Endometrium (tissue), 2 donors: ENCODE results near the gene KAZN.

Source experiments
- FAIRE-seq: peaks from 2 replicates; lab custom pipeline; 2012; peaks lifted over from hg19 to GRCh38; lab: Jason Lieb, UNC
- donor health status: control.
- donor health status: control.

The KAZN gene

GRCh38 chr1:14988636-14989035 lies 390.2 kb downstream of the KAZN start:
- FAIRE-seq: no peak

DNA sequence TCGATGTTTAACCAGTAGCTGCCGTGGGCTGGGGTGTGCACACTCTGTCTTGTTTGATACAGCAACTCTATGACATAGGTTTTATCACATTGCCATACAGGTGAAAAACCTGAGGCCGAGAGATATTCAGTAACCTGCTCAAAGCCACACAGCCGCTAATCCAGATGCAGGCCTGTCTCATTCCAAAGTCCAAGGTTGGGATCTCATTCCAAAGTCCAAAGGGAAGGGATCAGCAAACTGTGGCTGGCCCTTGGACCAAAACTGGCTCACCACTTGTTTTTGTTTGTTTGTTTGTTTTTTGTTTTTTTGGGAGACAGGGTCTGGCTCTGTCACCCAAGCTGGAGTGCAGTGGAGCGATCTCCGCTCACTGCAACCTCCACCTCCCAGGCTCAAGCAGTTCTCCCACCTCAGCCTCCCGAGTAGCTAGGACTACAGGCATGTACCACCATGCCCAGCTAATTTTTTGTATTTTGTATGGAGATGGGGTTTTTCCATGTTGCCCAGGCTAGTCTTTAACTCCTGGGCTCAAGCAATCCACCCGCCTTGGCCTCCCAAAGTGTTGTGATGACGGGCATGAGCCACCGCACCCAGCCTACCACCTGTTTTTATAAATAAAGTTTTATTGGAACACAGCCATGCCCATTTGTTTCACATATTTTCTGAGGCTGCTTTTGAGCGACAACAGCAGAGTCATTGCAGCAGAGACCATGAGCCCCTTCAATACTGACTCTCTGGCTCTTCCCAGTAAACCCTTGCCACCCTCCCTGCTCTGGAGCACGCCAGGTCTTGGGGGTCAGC lies 391.6 kb downstream of the KAZN start:
- FAIRE-seq: no peak

GRCh38 chr1:14993414-14993813 lies 394.9 kb downstream of the KAZN start:
- no peak for FAIRE-seq

DNA sequence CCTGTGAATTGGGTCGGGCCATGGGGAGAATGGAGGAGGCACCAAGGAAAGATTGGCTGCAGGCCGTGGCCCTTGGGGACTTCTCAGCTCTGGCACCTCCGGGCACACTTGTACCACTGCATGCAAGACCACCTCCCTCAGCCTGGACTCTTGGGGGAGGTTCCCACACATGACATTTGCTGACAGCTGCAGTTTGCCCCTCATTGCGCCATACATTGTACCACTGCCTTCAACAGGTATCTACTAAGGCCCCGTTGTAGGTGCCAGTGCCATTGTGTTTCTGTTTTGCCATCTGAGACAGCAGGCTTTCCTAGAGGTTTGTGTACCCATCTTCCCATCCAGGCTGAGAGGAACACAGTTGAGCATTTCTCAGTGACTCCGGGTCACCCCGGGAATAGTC lies 395.7 kb downstream of the KAZN start:
- FAIRE-seq: no peak

- FAIRE-seq: no peak
Observed at GRCh38 chr1:14994841-14995437, 396.5 kb downstream of the KAZN start.

GRCh38 chr1:14996133-14997050 lies 397.9 kb downstream of the KAZN start:
- no peak for FAIRE-seq

- FAIRE-seq: no peak
Observed at GRCh38 chr1:14997646-14998276, 399.3 kb downstream of the KAZN start.

DNA sequence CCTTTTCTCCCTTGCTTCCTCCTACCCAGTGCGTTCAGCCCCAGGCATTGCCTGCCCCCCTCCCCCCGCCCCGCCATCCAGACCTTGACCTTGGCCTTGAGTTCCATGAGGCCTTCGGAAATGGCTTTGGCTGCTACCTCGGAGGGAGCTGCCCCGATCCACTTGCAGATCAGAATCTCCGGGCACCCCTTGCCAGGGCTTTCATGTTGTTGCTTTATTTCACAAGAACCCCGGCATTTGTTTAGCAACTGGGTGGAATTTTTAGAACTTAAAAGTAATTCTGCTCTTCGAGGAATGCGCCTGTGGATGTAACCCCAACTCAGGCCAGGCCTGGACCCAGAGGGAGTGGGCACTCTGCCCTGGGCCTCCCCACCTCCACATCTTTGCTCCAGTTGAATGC lies 401.0 kb downstream of the KAZN start:
- no peak for FAIRE-seq

GRCh38 chr1:15000030-15000429 lies 401.5 kb downstream of the KAZN start:
- FAIRE-seq: no peak

- no peak for FAIRE-seq
Observed at GRCh38 chr1:15000671-15001070, 402.2 kb downstream of the KAZN start.

GRCh38 chr1:15001317-15001915 lies 402.9 kb downstream of the KAZN start:
- no peak for FAIRE-seq

GRCh38 chr1:15002325-15002724 lies 403.8 kb downstream of the KAZN start:
- FAIRE-seq: no peak

- no peak for FAIRE-seq
Observed at GRCh38 chr1:15004396-15004795, 405.9 kb downstream of the KAZN start.

- no peak for FAIRE-seq
Observed at GRCh38 chr1:15005116-15005515, 406.6 kb downstream of the KAZN start.

DNA sequence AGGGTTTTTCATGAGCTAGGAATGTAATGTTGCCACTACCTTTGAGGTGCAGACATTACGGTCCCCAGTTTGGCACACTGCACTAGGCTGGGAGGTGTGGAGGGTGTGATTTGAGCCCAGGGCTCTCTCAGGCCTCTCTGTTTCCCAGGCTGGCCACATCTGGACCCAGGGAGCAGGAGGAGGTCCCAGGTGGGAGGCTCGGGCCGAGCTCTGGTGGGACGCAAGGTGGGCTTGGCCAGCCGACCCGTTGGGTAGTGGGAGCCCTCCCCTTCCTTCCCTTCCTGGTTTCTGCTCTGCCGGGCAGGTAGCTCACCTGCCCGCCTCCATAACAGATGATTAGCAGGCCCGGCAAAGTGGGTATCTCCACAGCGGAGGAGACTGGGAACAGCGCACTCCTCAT lies 408.9 kb downstream of the KAZN start:
- no peak for FAIRE-seq

DNA sequence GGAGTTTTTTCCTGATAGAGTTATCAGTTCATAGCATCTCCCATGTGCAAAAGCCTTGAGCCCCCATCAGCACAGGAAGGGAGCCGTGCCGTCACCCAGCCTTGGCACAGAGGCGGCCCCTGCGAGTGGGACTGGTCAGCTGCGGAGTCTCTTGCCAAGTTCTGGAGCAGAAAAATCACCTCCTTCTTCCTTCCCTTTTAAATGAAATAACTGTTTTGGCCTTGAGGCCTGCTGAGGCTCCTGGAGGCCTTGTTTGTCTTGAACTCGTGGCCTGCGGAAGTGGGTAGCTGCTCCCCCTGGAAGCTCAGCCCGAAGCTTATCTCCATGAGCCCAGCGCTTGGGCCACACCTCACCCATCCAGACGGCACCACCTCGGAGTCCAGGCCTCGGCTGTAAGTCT lies 409.4 kb downstream of the KAZN start:
- no peak for FAIRE-seq

- FAIRE-seq: no peak
Observed at GRCh38 chr1:15008783-15009729, 410.6 kb downstream of the KAZN start.

DNA sequence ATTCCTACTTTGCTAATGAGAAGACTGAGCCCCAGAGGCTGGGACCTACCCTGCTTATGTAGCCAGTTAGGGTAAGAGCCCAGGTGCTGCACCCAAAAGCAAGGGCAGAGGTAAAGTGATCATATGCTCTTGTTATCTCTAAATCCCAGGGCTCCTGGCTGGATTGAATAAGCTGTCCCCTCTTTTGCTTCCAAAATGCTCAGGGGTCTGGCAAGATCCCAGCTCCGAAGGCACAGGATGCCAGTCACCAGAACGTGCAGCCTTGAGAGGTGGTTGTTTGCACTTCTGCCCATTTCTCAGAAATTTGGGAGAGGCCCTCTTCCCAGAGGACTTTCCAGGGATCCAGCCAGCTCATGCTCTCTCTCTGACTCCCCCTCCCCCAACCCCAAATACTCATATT lies 412.7 kb downstream of the KAZN start:
- FAIRE-seq: no peak

DNA sequence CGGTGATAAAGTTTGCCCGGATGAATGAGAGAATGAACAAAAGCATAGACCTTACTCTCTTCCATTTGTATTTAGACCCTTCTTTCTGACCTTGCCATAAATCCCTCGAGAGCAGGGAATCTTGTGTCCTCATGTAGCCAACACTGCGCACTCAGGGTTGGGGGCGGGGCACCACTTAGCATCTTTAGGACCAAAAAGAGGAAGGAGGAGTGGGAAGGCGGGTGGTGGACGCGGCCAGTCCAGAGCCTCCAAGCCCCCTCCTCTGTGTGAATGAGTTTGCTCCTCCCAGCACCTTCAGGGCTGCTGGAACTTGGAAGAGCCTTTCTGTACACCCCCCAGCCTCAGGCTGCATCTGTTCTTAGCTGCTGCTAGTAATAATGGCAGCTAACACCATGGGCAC lies 413.2 kb downstream of the KAZN start:
- FAIRE-seq: no peak

DNA sequence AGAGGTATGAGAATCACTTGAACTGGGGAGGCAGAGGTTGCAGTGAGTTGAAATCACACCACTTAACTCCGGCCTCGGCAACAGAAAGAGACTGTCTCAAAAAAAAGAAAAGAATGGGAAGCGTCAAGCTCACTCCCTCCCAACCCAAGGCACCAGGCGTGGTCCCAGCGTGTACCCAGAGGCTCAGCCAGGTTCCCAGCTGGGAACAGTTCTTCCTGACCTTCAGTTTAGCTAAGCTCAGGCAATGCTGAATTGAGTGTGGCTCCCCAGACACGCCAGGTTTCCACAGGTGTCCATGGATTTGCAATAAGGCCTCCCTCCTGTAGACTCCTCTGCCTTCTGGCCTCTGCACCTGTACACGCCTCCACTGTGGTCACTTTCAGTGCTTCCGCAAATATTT lies 414.3 kb downstream of the KAZN start:
- FAIRE-seq: no peak

GRCh38 chr1:15013767-15014166 lies 415.3 kb downstream of the KAZN start:
- no peak for FAIRE-seq
